HepG2 (cell line): Measurements from ENCODE around the gene ELOVL7. TPM values are rescaled to one million over a fixed set of nuclear protein-coding genes. Genes with fewer than 3 reads are reported as not detected.
A peak's percentile ranks its signal among the peaks of the same experiment; 100 is the strongest.
"Not testable (repeated sequence)": the region's sequence is repeated elsewhere in the genome, so short reads cannot be mapped to it uniquely, and the experiment has no call there.

Experiments used
- ATAC-seq: fragments of 200-7000 bp; cut with Tn5 transposase; 3 replicates; pipeline ENCODE4 v1.9.1; 2020; ENCODE audit warnings: mild to moderate bottlenecking, moderate library complexity
- BruUV-seq: library from RNA; stranded (reverse); fragments of 400-500 nt; replicated peaks from 2 replicates; lab custom pipeline; 2021; lab: Mats Ljungman, UMichigan
- CTCF ChIA-PET: fragments of 300-600 bp; formaldehyde crosslinking; extraction: SDS; loops from one replicate; lab custom pipeline; 2021; ENCODE audit warnings: low total read pairs, inconsistent platforms, low intra/inter-chr PET ratio; lab: Yijun Ruan, JAX
- POLR2A ChIA-PET: fragments of 350-600 bp; sonication (Branson Sonifier 250); formaldehyde crosslinking; loops from one replicate; lab custom pipeline; 2020; ENCODE audit warnings: antibody characterized with exemption, inconsistent platforms; lab: Yijun Ruan, JAX
- DNase-seq: peaks from one replicate; pipeline ENCODE4 v3.0.0-alpha.2; 2015; ENCODE audit warnings: low spot score
- FAIRE-seq: peaks from 3 replicates; lab custom pipeline; 2011; peaks lifted over from hg19 to GRCh38; lab: Jason Lieb, UNC
- H2AFZ ChIP-seq: one replicate; pipeline ENCODE4 v1.6.1; 2011; ENCODE audit warnings: low read length, inconsistent platforms
- H3K27ac ChIP-seq: fragments of 300-600 bp; 3 replicates; pipeline ENCODE4 v1.8.0; 2011; ENCODE audit warnings: mixed run types, mild to moderate bottlenecking, mixed read lengths, low read length, inconsistent platforms; ENCODE audit not compliant: insufficient read depth; ENCODE audit errors: extremely low read length
- H3K27me3 ChIP-seq, 2 experiments: fragments of 200-600 bp in 1 of 2; 2 replicates in 1 of 2; 3 replicates in 1 of 2; pipeline versions ENCODE4 v1.6.0 to v1.8.0; 2011; ENCODE audit warnings: low read length in 2 of 2, mild to moderate bottlenecking in 2 of 2, moderate library complexity in 2 of 2, inconsistent platforms in 1 of 2; ENCODE audit not compliant: insufficient read depth in 2 of 2, control insufficient read depth in 1 of 2
- H3K36me3 ChIP-seq, 2 experiments: fragments of 200-600 bp in 1 of 2; replicated peaks in 1 of 2; 2 replicates in 1 of 2; 3 replicates in 1 of 2; pipeline versions ENCODE4 v1.5.1 to v1.8.0; 2011; ENCODE audit warnings: low read length in 2 of 2, inconsistent platforms in 1 of 2; ENCODE audit not compliant: insufficient read depth in 2 of 2, control insufficient read depth in 1 of 2
- H3K4me1 ChIP-seq: 2 replicates; pipeline ENCODE4 v1.5.1; 2012; ENCODE audit warnings: low read length, inconsistent platforms; ENCODE audit not compliant: insufficient read depth
- H3K4me2 ChIP-seq: 2 replicates; pipeline ENCODE4 v1.6.0; 2011; ENCODE audit warnings: low read depth, low read length, inconsistent platforms
- H3K4me3 ChIP-seq, 3 experiments: fragments of 200-600 bp in 1 of 3; sonication (generic), shearing (Covaris generic) in 1 of 3; replicated peaks in 1 of 3; 2 replicates each; pipeline ENCODE4 v1.5.1; 2011 to 2016; ENCODE audit warnings: low read length in 3 of 3, inconsistent platforms in 2 of 3, low read depth in 2 of 3, mild to moderate bottlenecking in 2 of 3, control low read depth in 1 of 3, mixed read lengths in 1 of 3; ENCODE audit not compliant: insufficient read depth in 1 of 3
- H3K79me2 ChIP-seq: one replicate; pipeline ENCODE4 v1.6.1; 2011; ENCODE audit warnings: low read length, inconsistent platforms; ENCODE audit not compliant: insufficient read depth
- H3K9ac ChIP-seq: 2 replicates; pipeline ENCODE4 v1.6.0; 2011; ENCODE audit warnings: mild to moderate bottlenecking, low read depth, low read length, inconsistent platforms; ENCODE audit not compliant: insufficient read depth
- H3K9me3 ChIP-seq: 2 replicates; pipeline ENCODE4 v1.5.1; 2012; ENCODE audit warnings: mild to moderate bottlenecking, low read length
- H4K20me1 ChIP-seq: 2 replicates; pipeline ENCODE4 v1.6.0; 2011; ENCODE audit warnings: inconsistent platforms, mild to moderate bottlenecking, low read length, moderate library complexity; ENCODE audit not compliant: insufficient read depth
- CEBPB ChIP-seq: IDR thresholded peaks from 2 replicates; pipeline ENCODE4 v1.6.1; 2011; ENCODE audit warnings: low read depth, low read length, improper control_type of control experiment, borderline replicate concordance
- FOXP1 ChIP-seq, 2 experiments: fragments of 450-650 bp in 1 of 2; IDR thresholded peaks; 2 replicates each; pipeline ENCODE4 v1.6.1; 2017 to 2018; ENCODE audit warnings: antibody characterized with exemption in 1 of 2
- ZNF543 ChIP-seq: sonication (generic); formaldehyde crosslinking; IDR thresholded peaks from 2 replicates; pipeline ENCODE4 v1.4.0; 2020; ENCODE audit warnings: mild to moderate bottlenecking, missing genetic modification reagents
- ZNF777 ChIP-seq: sonication (generic); formaldehyde crosslinking; IDR thresholded peaks from 2 replicates; pipeline ENCODE4 v1.4.0; 2020; ENCODE audit warnings: missing genetic modification reagents
- WGBS: methylation state at CpG from one replicate; pipeline ENCODE4 v1.1.6; 2017; ENCODE audit warnings: low lambda C conversion rate; 5-methylcytosine and 5-hydroxymethylcytosine counted together
- in situ Hi-C: cut with HindIII; loops from 2 replicates; pipeline ENCODE4 v1.10.0; 2017; ENCODE audit warnings: low pct_unique_long_range_greater_than_20kb; ENCODE audit not compliant: extremely low pct_ligation_motif_present
- intact Hi-C: fragments of 100-400 bp; cut with micrococcal nuclease; formaldehyde crosslinking; loops from one replicate; pipeline ENCODE4 v1.10.0; 2022; ENCODE audit not compliant: unreplicated experiment
- polyA plus RNA-seq, 8 experiments: library from polyadenylated mRNA; depleted of rRNA in 3 of 8; stranded (reverse) in 7 of 8; unstranded in 1 of 8; fragments of >200 nt; fragmentation: Illumina TruSeq in 4 of 8; extraction: Trizol in 4 of 8; gene quantifications; 2 replicates each; pipeline versions ENCODE4 v1.2.1 to v1.2.3, GENCODE V29; 2011 to 2016; ENCODE audit warnings: low read depth in 4 of 8, missing spikeins in 1 of 8, mixed read lengths in 1 of 8; ENCODE audit not compliant: insufficient read depth in 1 of 8
- total RNA-seq, 5 experiments: library from RNA; depleted of rRNA; stranded (reverse); fragments of >200 nt; fragmentation: Illumina TruSeq; extraction: Trizol; gene quantifications; 2 replicates each; pipeline ENCODE4 v1.2.3, GENCODE V29; 2016; ENCODE audit warnings: low read depth in 1 of 5
- TF ChIP-seq, protein P1 (sequence below): sonication (generic); formaldehyde crosslinking; IDR thresholded peaks from 2 replicates; pipeline ENCODE4 v1.4.0; 2020; ENCODE audit warnings: mild to moderate bottlenecking, missing genetic modification reagents

Gene ELOVL7
- total and polyA plus RNA-seq, 2 of the 13 experiments (the other 11 are each of a cell fraction or from before 2014, with no cell fraction given) = 4.5 to 7.3 TPM

DNA sequence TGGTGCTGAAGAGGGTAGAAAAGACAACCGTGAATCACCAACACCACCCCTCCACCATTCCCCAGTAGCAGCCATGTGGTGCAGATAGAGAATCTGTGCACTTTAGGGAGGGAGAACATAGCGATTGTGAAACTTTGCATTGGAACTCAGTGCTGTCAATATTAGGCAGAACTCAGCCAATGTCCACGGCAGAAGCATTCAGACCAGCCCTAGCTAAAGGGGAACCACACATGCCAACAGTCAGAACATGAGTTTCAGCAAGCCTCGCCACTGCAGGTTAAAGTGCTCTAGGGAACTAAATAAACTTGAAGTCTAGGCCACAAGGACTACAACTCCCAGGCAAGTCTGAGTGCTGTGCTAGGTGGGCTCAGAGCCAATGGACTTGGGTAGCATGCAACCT is 105.6 kb downstream of the ELOVL7 start:
- ChIA-PET POLR2A (no interaction called here), CTCF (no interaction called here)
- H3K27ac ChIP-seq = no peak overlapping the region
- H3K9me3 ChIP-seq = no peaks in the 10 kb centered on the region
- ATAC-seq (peak; percentile 51), DNase-seq (no peak), FAIRE-seq (no peak)
- H3K9ac ChIP-seq = no peak overlapping the region
- no peaks in the 10 kb centered on the region; a peak in 1 of 5 replicates for H3K27me3 ChIP-seq
- TF ChIP-seq, protein P1, sequence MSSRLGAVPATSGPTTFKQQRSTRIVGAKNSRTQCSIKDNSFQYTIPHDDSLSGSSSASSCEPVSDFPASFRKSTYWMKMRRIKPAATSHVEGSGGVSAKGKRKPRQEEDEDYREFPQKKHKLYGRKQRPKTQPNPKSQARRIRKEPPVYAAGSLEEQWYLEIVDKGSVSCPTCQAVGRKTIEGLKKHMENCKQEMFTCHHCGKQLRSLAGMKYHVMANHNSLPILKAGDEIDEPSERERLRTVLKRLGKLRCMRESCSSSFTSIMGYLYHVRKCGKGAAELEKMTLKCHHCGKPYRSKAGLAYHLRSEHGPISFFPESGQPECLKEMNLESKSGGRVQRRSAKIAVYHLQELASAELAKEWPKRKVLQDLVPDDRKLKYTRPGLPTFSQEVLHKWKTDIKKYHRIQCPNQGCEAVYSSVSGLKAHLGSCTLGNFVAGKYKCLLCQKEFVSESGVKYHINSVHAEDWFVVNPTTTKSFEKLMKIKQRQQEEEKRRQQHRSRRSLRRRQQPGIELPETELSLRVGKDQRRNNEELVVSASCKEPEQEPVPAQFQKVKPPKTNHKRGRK = no peak
- TF ChIP-seq ZNF777 (no peak), ZNF543 (CRISPR knock-in tag) (0 out of 2 replicates have a peak, but pooled peaks have one; percentile 28), CEBPB (peak; percentile 1; the same call in 1 of the 2 replicates)
- no peaks in the 10 kb centered on the region for H3K79me2 ChIP-seq
- no TSS peak for BruUV-seq
- no peaks in the 10 kb centered on the region for H4K20me1 ChIP-seq
- H3K4me1 ChIP-seq = no peaks in the 10 kb centered on the region
- no peaks in the 10 kb centered on the region for H3K36me3 ChIP-seq
- WGBS = 40% methylated on average over 2 of the region's 4 CpGs
- H2AFZ ChIP-seq = no peak overlapping the region
- intact Hi-C loops = loop anchor here (1.0 kb wide), 1 partner anchor 24 kb away; no protein-coding TSS in a partner anchor
- in situ Hi-C loops = no loop called here
- no peak overlapping the region for H3K4me3 ChIP-seq
- H3K4me2 ChIP-seq = no peak overlapping the region

DNA sequence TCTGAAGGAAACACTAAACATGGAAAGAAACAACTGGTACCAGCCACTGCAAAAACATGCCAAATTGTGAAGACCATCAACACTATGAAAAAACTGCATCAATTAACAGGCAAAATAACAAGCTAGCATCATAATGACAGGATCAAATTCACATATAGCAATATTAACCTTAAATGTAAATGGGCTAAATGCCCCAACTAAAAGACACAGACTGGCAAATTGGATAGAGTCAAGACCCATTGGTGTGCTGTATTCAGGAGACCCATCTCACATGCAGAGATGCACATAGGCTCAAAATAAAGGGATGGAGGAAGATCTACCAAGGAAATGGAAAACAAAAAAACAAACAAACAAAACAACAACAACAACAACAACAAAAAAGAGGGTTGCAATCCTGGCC is 113.2 kb downstream of the ELOVL7 start:
- H3K4me1 ChIP-seq; H3K36me3 ChIP-seq; intact Hi-C loops; H3K27me3 ChIP-seq; ATAC-seq; H3K79me2 ChIP-seq; H3K27ac ChIP-seq; H3K4me3 ChIP-seq; FAIRE-seq; BruUV-seq; POLR2A ChIA-PET; H4K20me1 ChIP-seq; H3K9me3 ChIP-seq; H3K9ac ChIP-seq; H3K4me2 ChIP-seq; in situ Hi-C loops; H2AFZ ChIP-seq; DNase-seq; CTCF ChIA-PET; TF ChIP-seq FOXP1 (CRISPR knock-in tag; IDR thresholded peaks at IDR 0.05): not testable (repeated sequence)
- TF ChIP-seq FOXP1 (IDR thresholded peaks at IDR 0.05) = peak; percentile 21; the same call in 1 of the 2 replicates
